GM20000 (cell line): ENCODE measurements around the gene ALOXE3.

Experiments used
- DNase-seq: peaks from one replicate; pipeline ENCODE4 v3.0.0; 2012; ENCODE audit warnings: low spot score
- CTCF ChIP-seq: IDR thresholded peaks from 2 replicates; pipeline ENCODE4 v1.5.1; 2012; ENCODE audit warnings: mild to moderate bottlenecking, control low read depth; ENCODE audit errors: extremely low read depth, missing control alignments

The ALOXE3 gene

GRCh38 chr17:8143581-8144400 lies 25.5 kb upstream of the ALOXE3 start:
- no peak for DNase-seq
- no peak for TF ChIP-seq CTCF

GRCh38 chr17:8142887-8143580 lies 24.7 kb upstream of the ALOXE3 start:
- no peak for DNase-seq
- TF ChIP-seq CTCF = no peak

GRCh38 chr17:8142158-8142886 lies 24.0 kb upstream of the ALOXE3 start:
- no peak for TF ChIP-seq CTCF
- no peak for DNase-seq

- no peak for TF ChIP-seq CTCF
- DNase-seq = no peak
Measured at GRCh38 chr17:8141741-8142140, 23.4 kb upstream of the ALOXE3 start.

GRCh38 chr17:8141045-8141444 lies 22.7 kb upstream of the ALOXE3 start:
- TF ChIP-seq CTCF = no peak
- no peak for DNase-seq

GRCh38 chr17:8140065-8141029 lies 22.0 kb upstream of the ALOXE3 start:
- TF ChIP-seq CTCF = no peak
- no peak for DNase-seq
